Adipocyte (in vitro differentiated cells): ENCODE measurements around the gene HSPB6.
A peak's percentile ranks its signal among the peaks of the same experiment; 100 is the strongest.

Experiments
- DNase-seq: peaks from one replicate; pipeline ENCODE4 v3.0.0-alpha.2; 2015; ENCODE audit warnings: low read depth
- H3K27me3 ChIP-seq: replicated peaks from 2 replicates; pipeline ENCODE4 v1.7.0; 2013; ENCODE audit warnings: mild to moderate bottlenecking, low read length, moderate library complexity; ENCODE audit not compliant: control insufficient read depth, insufficient read depth
- H3K36me3 ChIP-seq: 2 replicates; pipeline ENCODE4 v1.7.0; 2013; ENCODE audit warnings: low read length, mild to moderate bottlenecking, moderate library complexity; ENCODE audit not compliant: control insufficient read depth, insufficient read depth, severe bottlenecking
- H3K4me1 ChIP-seq: 2 replicates; pipeline ENCODE4 v1.7.0; 2013; ENCODE audit warnings: mild to moderate bottlenecking, low read length, moderate library complexity; ENCODE audit not compliant: control insufficient read depth, insufficient read depth
- H3K4me3 ChIP-seq: 2 replicates; pipeline ENCODE4 v1.7.0; 2013; ENCODE audit warnings: mild to moderate bottlenecking, low read length, moderate library complexity
- H3K9ac ChIP-seq: 2 replicates; pipeline ENCODE4 v1.7.0; 2013; ENCODE audit warnings: mild to moderate bottlenecking, low read length, moderate library complexity
- H3K9me3 ChIP-seq: 2 replicates; pipeline ENCODE4 v1.7.0; 2013; ENCODE audit warnings: mild to moderate bottlenecking, low read length, moderate library complexity; ENCODE audit not compliant: control insufficient read depth

The HSPB6 gene

GRCh38 chr19:35748106-35749020, 8.5 kb downstream of the HSPB6 start, which contains the start of gene LIN37:
LIN37 (plus strand) TSS chr19:35748576; CDS start chr19:35748725, 149 bp downstream.
- Histone ChIP-seq H3K27me3 (no peaks in the 10 kb centered on the region), H3K9me3 (no peaks in the 10 kb centered on the region), H3K9ac (peak within 1 kb of the TSS; percentile 99), H3K4me3 (peak within 1 kb of the TSS; percentile 100), H3K4me1 (peaks cover 26% of the 10 kb centered on the region), H3K36me3 (peaks cover 15% of the 10 kb centered on the region)
- DNase-seq, result peak; percentile 100

GRCh38 chr19:35746531-35746930, 10.3 kb downstream of the HSPB6 start:
- no peaks in the 10 kb centered on the region for H3K27me3 ChIP-seq
- H3K9me3 ChIP-seq, result no peaks in the 10 kb centered on the region
- H3K4me3 ChIP-seq, result peak overlapping the region; percentile 100
- peak overlapping the region; percentile 96 for H3K9ac ChIP-seq
- H3K4me1 ChIP-seq, result peaks cover 26% of the 10 kb centered on the region
- peaks cover 3% of the 10 kb centered on the region for H3K36me3 ChIP-seq
- no peak for DNase-seq

GRCh38 chr19:35746087-35746462, 10.8 kb downstream of the HSPB6 start:
- H3K4me3 ChIP-seq, result peak overlapping the region; percentile 100
- H3K36me3 ChIP-seq, result peaks cover 3% of the 10 kb centered on the region
- no peak for DNase-seq
- H3K4me1 ChIP-seq, result peaks cover 27% of the 10 kb centered on the region
- peak overlapping the region; percentile 96 for H3K9ac ChIP-seq
- H3K9me3 ChIP-seq, result no peaks in the 10 kb centered on the region
- no peaks in the 10 kb centered on the region for H3K27me3 ChIP-seq

GRCh38 chr19:35745328-35746086, 11.3 kb downstream of the HSPB6 start, which contains the start of the genes PSENEN and U2AF1L4:
PSENEN (plus strand) TSS chr19:35745651; CDS start chr19:35745931, 280 bp downstream.
U2AF1L4 (minus strand) TSS chr19:35745418; CDS start chr19:35745391, 27 bp downstream.
- DNase-seq, result peak; percentile 100
- no peaks in the 10 kb centered on the region for H3K9me3 ChIP-seq
- H3K4me1 ChIP-seq, result peaks cover 32% of the 10 kb centered on the region
- H3K9ac ChIP-seq, result peak within 1 kb of the TSS; percentile 96
- no peaks in the 10 kb centered on the region for H3K27me3 ChIP-seq
- H3K36me3 ChIP-seq, result peaks cover 3% of the 10 kb centered on the region
- peak within 1 kb of the TSS; percentile 100 for H3K4me3 ChIP-seq

GRCh38 chr19:35744430-35745327, 12.2 kb downstream of the HSPB6 start:
- peak; percentile 99 for DNase-seq
- Histone ChIP-seq H3K27me3 (no peaks in the 10 kb centered on the region), H3K4me3 (peak overlapping the region; percentile 100), H3K9ac (peak overlapping the region; percentile 96), H3K36me3 (peaks cover 3% of the 10 kb centered on the region), H3K9me3 (no peaks in the 10 kb centered on the region), H3K4me1 (peaks cover 38% of the 10 kb centered on the region)

GRCh38 chr19:35743640-35744429, 13.0 kb downstream of the HSPB6 start:
- peak overlapping the region; percentile 100 for H3K4me3 ChIP-seq
- peak overlapping the region; percentile 96 for H3K9ac ChIP-seq
- H3K4me1 ChIP-seq, result peaks cover 42% of the 10 kb centered on the region
- peaks cover 5% of the 10 kb centered on the region for H3K36me3 ChIP-seq
- no peaks in the 10 kb centered on the region for H3K9me3 ChIP-seq
- no peaks in the 10 kb centered on the region for H3K27me3 ChIP-seq
- DNase-seq, result no peak

GRCh38 chr19:35742121-35742724, 14.6 kb downstream of the HSPB6 start, which contains the start of gene IGFLR1:
IGFLR1 (minus strand) TSS chr19:35742452; CDS start chr19:35741180, 1,272 bp downstream.
- Histone ChIP-seq H3K4me3 (no peak within 1 kb of the TSS), H3K9me3 (no peaks in the 10 kb centered on the region), H3K27me3 (no peaks in the 10 kb centered on the region), H3K4me1 (peaks cover 38% of the 10 kb centered on the region), H3K36me3 (peaks cover 21% of the 10 kb centered on the region), H3K9ac (peak within 1 kb of the TSS; percentile 16)
- no peak for DNase-seq

- DNase-seq, result no peak
- Histone ChIP-seq H3K4me1 (peaks cover 32% of the 10 kb centered on the region), H3K4me3 (peak overlapping the region; percentile 80), H3K9me3 (no peaks in the 10 kb centered on the region), H3K27me3 (no peaks in the 10 kb centered on the region), H3K9ac (peak overlapping the region; percentile 83), H3K36me3 (peaks cover 30% of the 10 kb centered on the region)
These were observed 15.7 kb downstream of the HSPB6 start for GRCh38 chr19:35741203-35741515.

- peaks cover 28% of the 10 kb centered on the region for H3K4me1 ChIP-seq
- H3K27me3 ChIP-seq, result no peaks in the 10 kb centered on the region
- H3K9me3 ChIP-seq, result no peaks in the 10 kb centered on the region
- peak overlapping the region; percentile 83 for H3K9ac ChIP-seq
- H3K36me3 ChIP-seq, result peaks cover 32% of the 10 kb centered on the region
- peak overlapping the region; percentile 80 for H3K4me3 ChIP-seq
- peak; percentile 99 for DNase-seq
These were observed 16.2 kb downstream of the HSPB6 start for GRCh38 chr19:35740423-35741202.
